ENCODE results near the gene DMXL1.
"Not testable (repeated sequence)": the region's sequence is repeated elsewhere in the genome, so short reads cannot be mapped to it uniquely, and the experiment has no call there.

The DMXL1 gene

DNA sequence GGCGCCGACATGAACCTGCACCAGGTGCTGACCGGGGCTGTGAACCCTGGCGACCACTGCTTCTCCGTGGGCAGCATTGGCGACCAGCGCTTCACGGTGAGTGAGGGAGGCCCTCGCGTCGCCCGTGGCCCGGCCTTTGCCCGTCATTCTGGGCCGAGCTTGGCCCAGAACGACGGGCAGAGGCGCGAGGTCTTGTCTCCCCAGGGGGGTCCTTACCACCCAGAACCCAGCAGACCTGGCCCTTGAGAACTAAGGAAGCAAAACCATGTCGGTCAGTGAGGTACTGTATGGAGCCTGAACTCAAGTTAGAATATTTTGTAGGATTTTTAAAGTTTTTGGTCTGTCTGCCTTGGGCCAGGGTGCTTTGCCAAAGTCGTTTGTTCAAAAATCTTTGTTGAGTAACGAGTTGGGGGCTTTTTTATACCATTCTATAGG, 691 bp downstream of the DMXL1 start:
- DNase-seq = no peak

DNA sequence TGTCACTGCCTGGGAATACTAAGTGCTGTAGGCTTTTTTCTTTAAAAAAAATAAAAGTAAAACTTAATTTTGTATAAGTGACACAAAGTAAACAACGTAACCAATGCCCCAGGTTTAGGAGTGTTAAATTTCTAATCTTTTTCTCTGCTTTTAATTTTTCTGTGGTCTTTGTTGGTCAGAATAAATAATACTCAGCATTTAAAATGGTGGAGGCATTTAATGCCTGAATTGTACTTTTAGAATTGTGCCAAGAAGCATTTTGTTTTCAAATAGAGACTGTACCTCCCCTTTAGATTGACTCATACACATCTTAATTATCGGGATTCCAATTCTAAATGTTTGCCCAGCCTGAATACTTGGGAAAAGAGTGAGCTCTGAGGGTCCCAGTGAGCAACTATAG, 1.6 kb downstream of the DMXL1 start:
- no peak for DNase-seq

DNA sequence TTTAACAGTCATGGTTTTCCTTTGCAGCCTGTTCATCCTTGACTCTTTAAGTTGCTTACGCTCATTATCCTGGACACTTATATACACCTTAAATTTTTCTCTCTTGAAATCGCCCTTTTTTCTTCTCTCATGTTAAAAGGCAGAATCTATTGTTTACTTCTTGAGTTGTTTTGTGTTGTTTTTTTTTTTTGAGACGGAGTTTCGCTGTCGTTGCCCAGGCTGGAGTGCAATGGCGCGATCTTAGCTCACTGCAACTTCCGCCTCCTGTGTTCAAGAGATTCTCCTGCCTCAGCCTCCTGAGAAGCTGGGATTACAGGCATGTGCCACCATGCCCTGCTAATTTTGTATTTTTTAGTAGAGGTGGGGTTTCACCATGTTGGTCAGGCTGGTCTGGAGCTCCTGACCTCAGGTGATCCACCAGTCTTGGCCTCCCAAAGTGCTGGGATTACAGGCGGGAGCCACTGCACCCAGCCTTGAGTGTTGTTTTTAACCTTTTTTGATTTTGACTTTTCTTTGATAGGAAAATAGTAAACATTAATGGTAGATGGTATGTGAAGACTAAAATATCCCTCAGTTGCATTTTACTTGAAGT, 3.0 kb downstream of the DMXL1 start:
- not testable (repeated sequence) for DNase-seq

DNA sequence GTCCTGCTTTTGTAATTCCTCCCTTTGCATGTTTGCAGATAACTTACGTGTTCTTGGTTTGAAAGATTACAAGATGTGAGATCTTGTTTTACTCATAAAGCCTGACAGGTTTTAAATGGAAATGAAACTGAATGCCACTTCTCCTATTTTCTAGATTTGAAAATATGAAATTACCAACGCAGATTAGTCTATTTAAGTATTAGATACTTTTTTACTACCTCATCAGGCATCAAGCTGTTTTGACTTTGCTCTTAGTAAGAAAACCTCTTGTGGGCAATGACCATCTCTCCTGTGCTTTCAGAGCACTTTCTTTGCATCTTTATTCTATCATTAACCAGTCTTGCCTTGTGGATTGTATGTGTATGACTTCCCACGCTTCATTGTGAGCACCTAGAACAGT, 3.5 kb downstream of the DMXL1 start:
- DNase-seq = no peak

DNA sequence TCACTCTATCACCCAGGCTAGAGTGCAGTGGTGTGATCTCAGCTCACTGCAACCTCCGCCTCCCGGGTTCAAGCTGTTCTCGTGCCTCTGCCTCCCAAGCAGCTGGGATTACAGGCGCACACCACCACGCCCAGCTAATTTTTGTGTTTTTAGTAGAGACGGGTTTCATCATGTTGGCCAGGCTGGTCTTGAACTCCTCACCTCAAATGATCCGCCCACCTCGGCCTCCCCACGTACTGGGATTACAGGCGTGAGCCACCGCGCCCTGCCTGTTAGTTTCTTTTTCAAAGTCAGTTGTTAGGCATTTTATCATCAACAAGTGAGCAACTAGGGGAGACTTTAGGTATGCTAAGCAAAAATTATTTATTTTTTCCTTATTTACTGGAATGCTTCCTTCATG, 4.4 kb downstream of the DMXL1 start:
- DNase-seq = not testable (repeated sequence)

DNA sequence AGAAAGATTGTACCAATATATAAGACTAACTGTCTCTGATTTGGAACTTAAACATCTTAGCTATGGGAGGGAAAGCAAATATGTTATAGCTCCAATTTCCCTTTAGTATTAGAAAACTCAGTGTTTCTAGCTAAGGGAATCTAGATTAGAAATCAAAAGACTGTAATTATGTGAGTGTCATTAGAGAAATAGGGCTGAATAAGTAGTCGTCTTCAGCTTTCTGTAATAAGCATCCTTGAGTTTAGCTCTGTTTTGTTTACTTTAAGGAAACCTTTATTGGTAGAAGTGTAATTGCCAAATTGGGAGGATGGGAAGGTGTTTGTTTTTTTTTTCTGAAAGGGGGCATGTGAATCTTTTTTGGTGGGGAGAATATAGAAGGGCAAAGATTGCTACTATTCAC, 5.2 kb downstream of the DMXL1 start:
- no peak for DNase-seq

DNA sequence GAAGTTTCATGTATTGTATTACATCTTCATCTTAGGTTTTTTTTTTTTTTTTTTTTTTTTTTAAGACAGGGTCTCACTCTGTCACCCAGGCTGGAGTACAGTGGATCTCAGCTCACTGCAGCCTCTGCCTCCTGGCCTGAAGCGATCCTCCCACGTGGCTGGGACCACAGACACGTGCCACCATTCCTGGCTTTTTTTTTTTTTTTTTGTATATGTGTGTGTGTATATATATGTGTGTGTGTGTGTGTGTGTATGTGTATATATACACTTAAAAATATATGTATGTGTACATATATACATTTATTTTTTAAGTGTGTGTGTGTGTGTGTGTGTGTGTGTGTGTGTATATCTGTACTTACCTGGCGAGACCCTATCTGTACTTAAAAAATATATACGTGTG, 6.6 kb downstream of the DMXL1 start:
- no peak for DNase-seq

DNA sequence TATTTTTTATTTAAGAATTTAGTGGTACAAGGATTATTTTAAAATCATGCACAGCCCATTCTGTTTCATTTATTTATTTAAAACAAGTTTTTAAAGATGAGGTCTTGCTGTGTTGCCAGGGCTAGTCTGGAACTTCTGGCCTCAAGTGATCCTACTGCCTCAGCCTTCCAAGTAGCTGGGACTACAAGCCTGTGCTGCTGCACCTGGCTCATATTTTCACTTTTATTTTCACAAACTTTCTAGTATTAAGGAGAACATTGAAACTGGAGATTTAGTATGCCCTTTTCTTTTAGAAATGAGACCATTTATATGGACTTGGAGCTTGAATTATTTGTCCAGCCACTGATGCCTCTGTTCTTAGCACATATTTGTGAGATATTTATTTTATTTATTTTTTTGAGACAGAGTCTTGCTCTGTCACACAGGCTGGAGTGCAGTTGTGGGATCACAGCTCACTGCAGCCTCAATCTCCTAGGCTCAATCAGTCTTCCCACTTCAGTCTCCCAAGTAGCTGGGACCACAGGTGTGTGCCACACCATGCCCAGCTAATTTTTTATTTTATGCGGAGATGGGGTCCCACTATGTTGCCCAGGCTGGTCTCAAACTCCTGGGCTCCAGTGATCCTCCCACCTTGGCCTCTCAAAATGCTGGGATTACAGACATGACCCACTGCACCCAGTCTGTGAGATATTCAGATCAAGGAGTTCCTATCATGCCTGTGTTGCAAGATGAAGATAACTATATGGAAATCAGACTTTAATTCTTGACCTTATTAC, 7.4 kb downstream of the DMXL1 start:
- DNase-seq = no peak

DNA sequence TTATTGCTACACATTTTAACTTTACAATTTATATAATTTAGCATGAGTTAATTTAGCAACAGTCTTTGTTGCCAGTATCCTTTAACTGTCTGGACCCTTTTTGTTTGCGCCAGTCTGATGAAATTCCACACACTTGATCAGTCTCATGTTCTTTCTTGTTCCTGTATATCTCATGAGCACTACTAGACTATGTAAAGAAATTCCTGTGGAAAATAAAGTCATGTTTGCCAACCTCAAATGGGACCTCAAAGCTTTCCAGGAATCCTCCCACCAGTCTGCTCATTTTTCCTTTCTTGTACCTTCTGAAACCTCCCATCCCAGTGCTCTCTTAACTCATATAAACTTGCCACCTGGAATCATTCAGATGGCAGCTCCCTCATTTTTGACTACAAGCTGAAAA, 8.0 kb downstream of the DMXL1 start:
- DNase-seq = no peak

DNA sequence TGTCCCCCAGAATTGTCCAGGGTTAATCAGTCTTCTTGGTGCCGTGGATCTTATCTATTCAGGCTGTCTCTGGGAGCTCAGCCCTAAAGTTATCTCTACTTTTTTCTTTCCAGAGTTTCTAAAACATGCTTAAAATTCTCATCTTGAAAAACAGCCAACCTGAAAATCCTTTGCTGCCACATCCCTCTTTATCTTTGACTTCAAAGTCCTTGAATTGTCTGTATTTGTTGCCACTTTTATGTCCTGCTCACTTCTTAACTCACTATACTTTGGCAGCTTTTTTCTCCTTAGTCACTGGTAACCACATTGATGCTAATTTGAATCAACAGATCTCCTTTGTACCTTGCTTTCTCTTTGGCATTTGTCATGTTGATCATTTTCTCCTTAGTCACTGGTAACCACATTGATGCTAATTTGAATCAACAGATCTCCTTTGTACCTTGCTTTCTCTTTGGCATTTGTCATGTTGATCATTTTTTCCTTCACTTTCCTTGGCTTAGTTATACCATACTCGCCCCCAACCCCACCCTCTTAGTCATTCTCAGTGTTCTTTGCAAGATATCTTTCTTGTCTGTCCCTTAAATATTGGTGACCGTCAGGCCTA, 8.5 kb downstream of the DMXL1 start:
- DNase-seq = no peak

DNA sequence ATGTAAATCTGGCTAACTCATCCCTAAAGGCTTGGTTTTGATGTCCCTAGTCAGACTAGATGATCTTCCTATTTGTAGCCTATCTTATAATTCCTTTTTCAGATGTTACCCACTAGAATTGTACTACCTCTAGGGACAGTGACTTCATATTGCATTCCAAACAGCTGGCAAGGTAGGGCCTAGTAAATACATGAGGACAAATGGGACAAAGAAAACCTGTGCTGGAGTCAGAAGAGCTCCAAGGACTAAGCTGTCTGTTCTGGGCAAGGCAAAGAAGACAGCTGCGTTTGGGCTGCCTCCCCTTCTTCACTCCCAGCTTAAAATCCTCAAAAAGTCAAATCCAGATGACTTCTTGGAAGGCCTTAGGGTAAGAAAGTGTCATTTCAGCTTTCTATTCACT, 10.0 kb downstream of the DMXL1 start:
- no peak for DNase-seq

DNA sequence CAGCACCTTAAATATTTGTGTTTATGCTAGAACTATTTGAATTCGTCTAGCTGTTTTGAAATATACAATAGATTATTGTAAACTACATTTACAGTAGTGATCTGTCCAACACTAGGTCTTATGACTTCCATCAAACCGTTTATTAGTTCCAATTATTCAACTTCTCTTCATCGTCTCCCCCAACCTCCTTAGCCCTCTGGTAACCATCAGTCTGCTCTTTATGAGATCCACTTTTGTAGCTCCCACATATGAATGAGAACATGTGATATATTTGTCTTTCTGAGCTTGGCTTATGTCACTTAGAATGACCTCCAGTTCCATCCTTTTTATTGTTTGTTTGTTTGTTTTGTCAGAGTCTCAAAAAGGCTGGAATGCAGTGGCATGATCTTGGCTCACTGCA, 11.8 kb downstream of the DMXL1 start:
- no peak for DNase-seq

DNA sequence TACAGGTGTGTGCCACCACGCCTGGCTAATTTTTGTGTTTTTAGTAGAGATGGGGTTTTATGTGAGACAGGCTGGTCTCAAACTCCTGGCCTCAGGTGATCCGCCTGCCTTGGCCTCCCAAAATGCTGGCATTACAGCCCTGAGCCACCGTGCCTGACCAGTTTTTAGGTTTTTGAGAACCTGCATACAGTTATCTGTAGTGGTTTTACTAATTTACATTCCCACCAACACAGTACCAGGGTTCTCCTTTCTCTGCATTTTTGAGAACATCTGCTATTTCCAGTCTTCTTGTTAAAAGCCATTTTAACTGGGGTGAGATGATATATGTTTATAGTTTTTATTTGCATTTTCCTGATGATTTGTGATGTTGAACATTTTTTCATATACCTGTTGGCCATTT, 12.8 kb downstream of the DMXL1 start:
- no peak for DNase-seq

DNA sequence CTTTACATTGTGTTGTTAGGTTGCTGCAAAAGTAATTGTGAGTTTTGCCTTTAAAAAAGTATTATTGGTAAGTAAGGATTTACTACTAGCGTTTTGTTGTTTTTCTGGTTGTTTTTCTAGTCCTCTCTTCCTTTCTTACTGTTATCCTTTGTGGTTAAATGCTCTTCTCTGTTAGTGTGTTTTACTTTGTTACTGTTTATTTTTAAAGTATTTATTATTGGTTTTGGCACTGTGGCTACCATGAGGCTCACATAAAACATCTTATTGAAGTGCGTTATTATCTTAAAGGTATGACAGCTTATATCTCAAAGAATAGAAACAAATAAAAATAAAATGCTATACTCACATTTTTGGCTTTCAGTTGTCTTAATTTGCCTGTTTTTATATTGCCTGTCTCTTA, 17.6 kb downstream of the DMXL1 start:
- no peak for DNase-seq

DNA sequence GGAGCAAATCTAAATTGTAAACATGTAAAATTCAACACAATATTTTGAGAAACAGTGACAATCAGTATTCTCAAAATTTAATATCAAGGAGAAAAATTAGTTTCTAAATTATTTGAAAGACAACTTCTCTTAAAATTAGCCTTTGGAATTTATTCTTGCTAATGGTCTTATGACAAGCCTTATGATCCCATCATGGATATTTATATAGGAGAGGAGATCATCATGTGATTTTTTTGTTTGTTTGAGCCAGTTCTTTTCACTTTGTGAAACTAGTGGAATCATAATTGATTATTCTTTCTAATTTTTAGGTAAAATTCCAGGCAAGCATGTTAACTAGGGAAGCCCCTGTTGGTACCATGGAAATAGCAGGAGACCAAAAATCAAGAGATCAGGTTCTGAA, 24.7 kb downstream of the DMXL1 start:
- no peak for DNase-seq

DNA sequence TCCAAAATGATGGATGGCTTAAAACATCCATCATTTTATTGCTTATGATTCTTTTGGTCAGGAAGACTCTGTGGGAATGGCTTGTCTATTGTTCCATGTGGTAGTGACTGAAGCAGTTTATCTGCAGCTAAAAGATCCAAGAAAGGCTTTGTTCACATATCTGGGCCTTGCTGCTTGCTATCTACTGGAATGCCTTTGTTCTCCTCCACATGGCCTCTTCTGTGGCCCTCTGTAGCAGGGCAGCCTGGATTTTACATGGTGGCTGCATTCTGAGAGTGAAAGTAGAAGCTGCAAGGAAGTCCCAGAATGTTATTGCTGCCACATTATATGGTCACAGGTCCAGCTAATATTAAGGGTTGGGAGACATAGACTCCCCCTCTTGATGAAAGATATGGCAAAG, 35.1 kb downstream of the DMXL1 start:
- DNase-seq = no peak

DNA sequence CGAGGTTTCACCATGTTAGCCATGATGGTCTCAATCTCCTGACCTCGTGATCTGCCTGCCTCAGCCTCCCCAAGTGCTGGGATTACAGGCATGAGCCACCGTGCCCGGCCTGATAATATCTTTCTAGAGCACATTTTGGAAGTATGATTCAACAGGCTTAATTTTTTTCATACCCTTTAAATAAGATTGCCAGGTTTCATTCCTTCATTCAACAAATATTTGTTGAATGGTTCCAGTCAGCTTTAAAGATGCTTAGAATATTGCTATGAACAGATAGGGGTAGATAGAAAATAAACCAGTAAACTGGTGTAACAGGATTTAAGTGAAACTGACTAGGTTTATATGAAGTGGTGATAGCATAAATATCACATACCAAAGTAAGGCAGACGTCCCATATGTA, 41.3 kb downstream of the DMXL1 start:
- DNase-seq = no peak

DNA sequence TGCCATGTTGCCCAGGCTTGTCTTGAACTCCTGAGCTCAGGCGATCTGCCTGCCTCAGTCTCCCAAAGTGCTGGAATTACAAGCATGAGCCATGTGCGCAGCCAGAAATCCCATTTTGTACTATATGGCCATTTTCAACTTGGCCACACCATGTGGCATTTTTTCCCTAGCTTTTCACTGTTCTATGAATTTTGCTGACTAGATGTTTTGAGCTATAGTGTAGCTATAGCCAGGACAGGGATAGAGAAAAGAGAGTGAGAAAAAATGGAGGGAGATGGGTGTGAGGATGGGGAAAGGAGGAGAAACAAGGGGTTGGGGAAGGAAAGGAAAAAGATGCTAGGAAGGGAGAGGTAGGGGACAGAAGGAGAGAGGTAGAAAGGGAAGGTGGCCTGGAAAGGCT, 46.4 kb downstream of the DMXL1 start:
- no peak for DNase-seq

DNA sequence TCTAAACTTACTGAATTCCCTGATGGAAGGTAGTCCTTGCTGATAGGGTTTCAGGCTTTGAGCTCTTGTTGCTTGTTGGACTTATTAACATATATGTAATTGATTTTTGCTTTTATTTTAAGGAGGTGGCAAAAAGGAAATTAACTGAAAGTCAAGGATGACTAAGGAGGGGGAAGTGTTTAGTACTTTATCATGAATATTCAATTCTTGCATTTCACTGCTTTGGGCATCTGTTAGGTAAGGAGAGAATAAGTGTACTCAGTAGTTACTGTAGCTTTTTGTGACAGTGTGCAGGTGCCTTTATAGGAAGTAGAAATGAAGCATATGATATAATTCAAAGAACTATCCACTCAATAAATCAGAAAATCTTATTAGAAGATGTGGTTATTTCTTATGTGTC, 47.1 kb downstream of the DMXL1 start:
- DNase-seq = no peak

DNA sequence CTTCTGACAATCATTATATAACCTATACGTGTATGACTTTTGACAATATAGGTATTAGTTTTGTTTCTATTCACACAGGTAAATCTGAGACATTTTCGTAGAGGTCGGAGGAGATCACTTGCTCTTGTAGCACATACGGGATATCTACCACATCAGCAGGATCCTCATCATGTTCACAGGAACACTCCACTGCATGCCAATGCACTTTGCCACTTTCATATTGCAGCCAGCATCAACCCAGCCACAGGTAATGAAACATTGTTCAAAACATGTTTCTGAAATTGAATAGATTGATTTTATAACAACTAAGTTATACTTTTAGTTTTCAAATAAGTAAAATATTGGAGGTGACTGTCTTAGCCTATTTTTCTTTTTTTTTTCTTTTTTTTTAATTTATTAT, 50.0 kb downstream of the DMXL1 start:
- no peak for DNase-seq

DNA sequence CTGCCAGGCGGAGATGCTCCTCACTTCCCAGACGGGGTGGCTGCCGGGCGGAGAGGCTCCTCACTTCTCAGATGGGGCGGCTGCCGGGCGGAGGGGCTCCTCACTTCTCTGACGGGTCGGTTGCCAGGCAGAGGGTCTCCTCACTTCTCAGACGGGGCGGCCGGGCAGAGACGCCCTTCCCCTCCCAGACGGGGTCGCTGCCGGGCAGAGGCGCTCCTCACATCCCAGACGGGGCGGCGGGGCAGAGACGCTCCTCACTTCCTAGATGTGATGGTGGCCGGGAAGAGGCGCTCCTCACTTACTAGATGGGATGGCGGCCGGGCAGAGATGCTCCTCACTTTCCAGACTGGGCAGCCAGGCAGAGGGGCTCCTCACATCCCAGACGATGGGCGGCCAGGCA, 51.6 kb downstream of the DMXL1 start:
- not testable (repeated sequence) for DNase-seq

DNA sequence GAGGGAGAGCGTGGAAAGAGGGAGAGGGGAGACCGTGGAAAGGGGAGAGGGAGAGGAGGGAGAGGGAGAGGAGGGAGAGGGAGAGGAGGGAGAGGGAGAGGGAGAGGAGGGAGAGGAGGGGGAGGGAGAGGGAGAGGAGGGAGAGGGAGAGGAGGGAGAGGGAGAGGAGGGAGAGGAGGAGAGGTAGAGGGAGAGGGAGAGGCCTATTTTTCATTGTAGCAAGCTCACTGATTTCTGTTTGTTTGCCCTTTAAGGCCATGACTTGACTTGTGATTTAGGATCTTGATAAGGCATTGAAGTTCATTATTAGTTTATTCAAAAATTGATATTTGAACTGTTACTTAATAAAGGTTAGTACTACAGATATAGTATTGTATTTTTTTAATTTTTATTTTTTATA, 52.4 kb downstream of the DMXL1 start:
- no peak for DNase-seq

DNA sequence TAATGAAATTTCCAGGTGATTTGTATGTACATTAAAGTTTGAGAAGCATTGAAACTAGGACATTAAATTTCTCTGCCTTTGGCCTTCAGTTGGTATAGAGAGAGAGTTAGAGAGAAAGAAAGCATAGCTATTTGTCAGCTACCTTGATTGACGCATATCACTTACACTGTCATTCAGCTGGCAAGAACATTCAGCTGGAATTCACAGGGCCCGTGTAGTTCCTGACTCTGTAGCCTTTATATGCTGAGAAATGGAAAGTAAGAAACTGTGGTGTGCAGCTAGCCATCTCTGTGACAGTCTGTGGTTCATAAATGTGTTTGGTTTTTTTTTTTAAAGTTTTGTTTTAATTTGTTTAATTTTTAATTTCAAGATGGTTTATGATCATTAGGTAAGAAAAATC, 58.9 kb downstream of the DMXL1 start:
- DNase-seq = no peak

DNA sequence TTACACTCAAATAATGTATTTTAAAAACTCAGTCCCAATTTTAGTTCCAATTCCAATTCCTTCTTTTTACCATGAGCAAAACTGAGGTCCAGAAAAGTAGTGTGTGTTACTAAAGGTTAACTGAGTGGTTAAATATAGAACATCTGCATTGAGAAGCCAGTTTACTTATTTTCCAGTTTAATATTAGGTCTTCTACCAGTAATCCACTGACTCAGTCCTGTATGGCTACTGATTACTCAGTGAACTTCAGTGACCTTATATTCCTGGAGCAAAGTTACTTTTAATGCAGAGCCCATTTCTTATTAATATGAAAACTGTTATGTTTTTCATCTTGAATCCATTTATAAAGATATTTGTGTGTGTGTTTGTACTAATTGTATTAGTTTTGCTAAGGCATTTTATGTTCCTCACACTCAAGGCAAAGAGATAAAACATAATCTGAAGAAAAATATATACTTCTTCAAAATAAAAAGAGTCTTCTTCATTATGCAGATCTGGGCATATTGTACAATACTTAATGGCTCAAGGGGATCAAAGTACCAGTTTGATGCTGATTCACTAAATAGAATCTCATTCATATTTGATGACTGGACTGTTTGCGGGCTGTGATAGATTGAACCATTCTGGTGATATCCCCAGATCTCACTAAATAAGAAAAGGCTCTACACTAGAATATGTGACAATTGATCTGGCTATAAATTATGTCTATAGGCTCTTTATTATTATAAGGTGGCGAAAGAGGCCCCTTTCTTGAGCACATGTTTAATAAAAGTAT, 60.8 kb downstream of the DMXL1 start:
- DNase-seq = no peak

Measured in NCI-H526 treated with DMSO at 0.1 percent for 48 hours (cell line).